ENCODE measurements around the gene ACP7. TPM values are rescaled to one million over a fixed set of nuclear protein-coding genes. Genes with fewer than 3 reads are reported as not detected.

Gene ACP7
- polyA plus RNA-seq, 2 of the 4 experiments (the other 2 are of a cell fraction), result 0.06 to 0.25 TPM

DNA sequence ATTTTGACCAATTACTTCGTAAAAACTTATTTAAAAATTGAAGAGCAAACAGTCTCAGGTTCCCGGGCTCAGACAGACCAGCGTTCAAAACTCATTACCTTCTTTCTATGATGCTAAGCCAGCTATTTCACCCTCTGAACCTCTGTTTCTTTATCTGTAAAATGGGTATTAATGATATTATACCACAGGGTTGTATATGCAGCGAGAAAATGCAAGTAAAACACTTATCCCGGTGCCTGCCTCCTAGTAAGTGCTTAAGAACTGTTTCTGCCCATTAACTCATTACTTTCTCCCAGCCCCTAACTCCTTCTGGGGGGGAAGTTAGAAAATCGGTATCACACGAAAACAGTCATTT is 41.0 kb downstream of the ACP7 start:
- Histone ChIP-seq H3K4me2 (peak overlapping the region; percentile 53), H3K9me3 (no peaks in the 10 kb centered on the region), H3K4me3 (peak overlapping the region; percentile 84), H3K27ac (peak overlapping the region; percentile 58 to 92), H3K4me1 (peaks cover 57% of the 10 kb centered on the region)
- WGBS (ENCODE audit: missing lambda C conversion rate), result 38% methylated on average over 7 of the region's 7 CpGs
- FAIRE-seq, result no peak
- CTCF ChIA-PET, result interaction anchor here (1.1 to 13.1 kb wide), 7 partner anchors 14 to 204 kb away, joined by 3 to 224 read pairs (median 4); partner anchors contain the start of genes MRPS12 and SARS2
- TF ChIP-seq KDM1A (IDR thresholded peaks at IDR 0.05; ENCODE audit: low read depth), result peak; percentile 100
- TF ChIP-seq MYC (IDR thresholded peaks at IDR 0.05; ENCODE audit: borderline replicate concordance, low read length), result peak; percentile 32; the same call in 1 of the 2 replicates
- TF ChIP-seq, protein P1, sequence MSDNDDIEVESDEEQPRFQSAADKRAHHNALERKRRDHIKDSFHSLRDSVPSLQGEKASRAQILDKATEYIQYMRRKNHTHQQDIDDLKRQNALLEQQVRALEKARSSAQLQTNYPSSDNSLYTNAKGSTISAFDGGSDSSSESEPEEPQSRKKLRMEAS (IDR thresholded peaks at IDR 0.05), result no peak; the same call in 1 of the 2 replicates
- peak; percentile 50; the same call in 1 of the 2 replicates for TF ChIP-seq FOSB (CRISPR knock-in tag; IDR thresholded peaks at IDR 0.05)
- no peak for TF ChIP-seq SREBF2 (IDR thresholded peaks at IDR 0.05)
- TF ChIP-seq RCOR1 (IDR thresholded peaks at IDR 0.05; ENCODE audit: low read depth, low read length), result peak; percentile 99
- TF ChIP-seq FOXS1 (CRISPR knock-in tag; IDR thresholded peaks at IDR 0.05), result 0 out of 2 replicates have a peak, but pooled peaks have one; percentile 5
- no peak for TF ChIP-seq HEYL (CRISPR knock-in tag; IDR thresholded peaks at IDR 0.05)
- TF ChIP-seq CHD4 (IDR thresholded peaks at IDR 0.05; ENCODE audit: borderline replicate concordance), result peak; percentile 99; the same call in 1 of the 2 replicates
- peak; percentile 63; the same call in 1 of the 2 replicates for TF ChIP-seq HOXA7 (CRISPR knock-in tag; IDR thresholded peaks at IDR 0.05)
- TF ChIP-seq HDAC2 (IDR thresholded peaks at IDR 0.05), result peak; percentile 100
- DNase-seq (ENCODE audit: low read depth in 1 of 2, low spot score in 1 of 2), result no peak
- no peak for ATAC-seq
- POLR2A ChIA-PET, result interaction anchor here (1.0 to 2.4 kb wide), 3 partner anchors 10 to 311 kb away, joined by 5 to 8 read pairs (median 7); partner anchors contain the start of gene RPS16

DNA sequence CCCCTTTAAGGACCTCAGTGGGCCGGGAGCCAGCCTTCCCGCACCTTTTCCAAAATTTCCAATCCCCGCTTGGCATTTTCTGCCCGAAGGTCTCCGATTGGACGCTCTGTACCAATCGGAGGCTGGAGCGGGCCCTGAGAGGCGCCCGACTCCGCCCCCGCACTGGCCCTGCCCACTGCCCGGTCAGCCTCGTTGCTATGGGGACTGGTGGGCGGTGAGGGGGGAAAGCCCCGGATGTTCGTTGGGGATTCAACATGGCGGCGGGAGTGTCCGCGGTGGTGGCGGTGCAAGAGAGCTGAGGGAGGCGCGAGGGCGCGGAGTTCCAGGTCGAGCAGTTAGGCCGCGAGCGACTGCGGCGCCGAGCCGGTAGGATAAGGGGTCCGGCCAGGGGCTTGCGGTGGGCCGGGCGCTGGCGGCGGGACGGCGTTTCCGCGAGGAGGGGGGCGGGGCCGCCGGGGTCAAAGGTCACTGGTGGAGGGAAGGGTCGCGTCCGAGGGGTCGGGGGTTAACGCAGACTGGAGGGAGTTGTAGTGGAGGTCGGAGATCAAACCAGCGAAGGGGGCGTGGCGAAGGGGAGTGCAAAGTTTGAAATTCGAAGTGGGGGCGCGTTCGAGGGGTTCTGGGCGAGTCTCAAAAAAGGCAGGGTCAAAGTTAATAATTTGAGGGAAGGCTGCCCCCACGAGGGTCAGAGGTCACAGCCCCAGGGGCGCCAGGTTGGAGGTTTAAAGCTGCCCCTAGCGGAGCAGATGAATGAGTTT is 41.6 kb downstream of the ACP7 start, which contains the start of gene PAK4:
TSS of gene PAK4 (plus strand) at position 233 of the 758 bp plus-strand sequence. CDS start 43,768 bp downstream, outside the sequence.
- DNase-seq (ENCODE audit: low read depth in 1 of 2, low spot score in 1 of 2) (peak; percentile 99 to 100), FAIRE-seq (peak; percentile 97), ATAC-seq (peak; percentile 81 to 89)
- H3K4me3 ChIP-seq, result peak within 1 kb of the TSS; percentile 84
- H3K4me1 ChIP-seq, result peaks cover 61% of the 10 kb centered on the region
- CTCF ChIA-PET, result interaction anchor here (0.6 to 13.1 kb wide), 10 partner anchors 13 to 1000 kb away, joined by 3 to 224 read pairs (median 4); partner anchors contain the start of genes MRPS12 and SARS2
- peak within 1 kb of the TSS; percentile 92 to 94 for H3K27ac ChIP-seq
- WGBS (ENCODE audit: missing lambda C conversion rate), result under 1% methylated on average over 43 of the region's 64 CpGs
- no peaks in the 10 kb centered on the region for H3K9me3 ChIP-seq
- POLR2A ChIA-PET, result interaction anchor here (1.0 to 2.4 kb wide), 3 partner anchors 11 to 310 kb away, joined by 5 to 8 read pairs (median 7); partner anchors contain the start of gene RPS16
- H3K4me2 ChIP-seq, result peak within 1 kb of the TSS; percentile 77
- TF ChIP-seq, protein P2, sequence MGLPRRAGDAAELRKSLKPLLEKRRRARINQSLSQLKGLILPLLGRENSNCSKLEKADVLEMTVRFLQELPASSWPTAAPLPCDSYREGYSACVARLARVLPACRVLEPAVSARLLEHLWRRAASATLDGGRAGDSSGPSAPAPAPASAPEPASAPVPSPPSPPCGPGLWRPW (IDR thresholded peaks at IDR 0.05), result no peak
- TF ChIP-seq RARB (CRISPR knock-in tag; IDR thresholded peaks at IDR 0.05) (peak; percentile 65; the same call in 1 of the 2 replicates), HOXB5 (CRISPR knock-in tag; IDR thresholded peaks at IDR 0.05) (no peak; the same call in none of the 2 replicates), HOXA7 (CRISPR knock-in tag; IDR thresholded peaks at IDR 0.05) (peak; percentile 63; the same call in 1 of the 2 replicates), RAD21 (conservative IDR thresholded peaks at IDR 0.05 in 1 of 2, IDR thresholded peaks at IDR 0.05 in 1 of 2) (peak in 1 of 2 experiments; percentile 23; a peak in 1 of 5 replicates), EHF (CRISPR knock-in tag; IDR thresholded peaks at IDR 0.05) (peak; percentile 54; the same call in 1 of the 2 replicates), TFCP2L1 (CRISPR knock-in tag; IDR thresholded peaks at IDR 0.05) (peak; percentile 87; the same call in 1 of the 2 replicates), KDM5A (IDR thresholded peaks at IDR 0.05) (peak; percentile 66), ZFP36 (IDR thresholded peaks at IDR 0.05; ENCODE audit: borderline replicate concordance, partially characterized antibody) (no peak), CBX2 (IDR thresholded peaks at IDR 0.05; ENCODE audit: borderline replicate concordance, low read depth) (no peak), CHD4 (IDR thresholded peaks at IDR 0.05; ENCODE audit: borderline replicate concordance) (no peak), KDM1A (IDR thresholded peaks at IDR 0.05; ENCODE audit: low read depth) (no peak), FOXS1 (CRISPR knock-in tag; IDR thresholded peaks at IDR 0.05) (0 out of 2 replicates have a peak, but pooled peaks have one; percentile 54), PHF8 (IDR thresholded peaks at IDR 0.05; ENCODE audit: borderline replicate concordance, low read depth) (peak; percentile 85; the same call in 1 of the 2 replicates), FOSB (CRISPR knock-in tag; IDR thresholded peaks at IDR 0.05) (no peak), MAZ (IDR thresholded peaks at IDR 0.05; ENCODE audit: borderline replicate concordance, low read depth, low read length) (no peak), POLR2A (IDR thresholded peaks at IDR 0.05; ENCODE audit: low read length) (peak; percentile 95), FOSL2 (IDR thresholded peaks at IDR 0.05) (no peak), FOSL2 (CRISPR knock-in tag; IDR thresholded peaks at IDR 0.05) (no peak; the same call in 1 of the 2 replicates), ZNF302 (CRISPR knock-in tag; IDR thresholded peaks at IDR 0.05) (no peak), SREBF2 (IDR thresholded peaks at IDR 0.05) (no peak), ZC3H11A (IDR thresholded peaks at IDR 0.05) (no peak), RFX5 (IDR thresholded peaks at IDR 0.05) (peak; percentile 84), JUN (IDR thresholded peaks at IDR 0.05) (peak; percentile 83 to 97)
- TF ChIP-seq, protein P3, sequence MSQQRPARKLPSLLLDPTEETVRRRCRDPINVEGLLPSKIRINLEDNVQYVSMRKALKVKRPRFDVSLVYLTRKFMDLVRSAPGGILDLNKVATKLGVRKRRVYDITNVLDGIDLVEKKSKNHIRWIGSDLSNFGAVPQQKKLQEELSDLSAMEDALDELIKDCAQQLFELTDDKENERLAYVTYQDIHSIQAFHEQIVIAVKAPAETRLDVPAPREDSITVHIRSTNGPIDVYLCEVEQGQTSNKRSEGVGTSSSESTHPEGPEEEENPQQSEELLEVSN (IDR thresholded peaks at IDR 0.05; ENCODE audit: borderline replicate concordance, low read depth), result peak; percentile 68; the same call in 1 of the 2 replicates
- TF ChIP-seq, protein P4, sequence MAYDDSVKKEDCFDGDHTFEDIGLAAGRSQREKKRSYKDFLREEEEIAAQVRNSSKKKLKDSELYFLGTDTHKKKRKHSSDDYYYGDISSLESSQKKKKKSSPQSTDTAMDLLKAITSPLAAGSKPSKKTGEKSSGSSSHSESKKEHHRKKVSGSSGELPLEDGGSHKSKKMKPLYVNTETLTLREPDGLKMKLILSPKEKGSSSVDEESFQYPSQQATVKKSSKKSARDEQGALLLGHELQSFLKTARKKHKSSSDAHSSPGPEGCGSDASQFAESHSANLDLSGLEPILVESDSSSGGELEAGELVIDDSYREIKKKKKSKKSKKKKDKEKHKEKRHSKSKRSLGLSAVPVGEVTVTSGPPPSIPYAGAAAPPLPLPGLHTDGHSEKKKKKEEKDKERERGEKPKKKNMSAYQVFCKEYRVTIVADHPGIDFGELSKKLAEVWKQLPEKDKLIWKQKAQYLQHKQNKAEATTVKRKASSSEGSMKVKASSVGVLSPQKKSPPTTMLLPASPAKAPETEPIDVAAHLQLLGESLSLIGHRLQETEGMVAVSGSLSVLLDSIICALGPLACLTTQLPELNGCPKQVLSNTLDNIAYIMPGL (CRISPR knock-in tag; IDR thresholded peaks at IDR 0.05; ENCODE audit: borderline replicate concordance), result peak; percentile 64; the same call in 1 of the 2 replicates
- TF ChIP-seq, protein P5, sequence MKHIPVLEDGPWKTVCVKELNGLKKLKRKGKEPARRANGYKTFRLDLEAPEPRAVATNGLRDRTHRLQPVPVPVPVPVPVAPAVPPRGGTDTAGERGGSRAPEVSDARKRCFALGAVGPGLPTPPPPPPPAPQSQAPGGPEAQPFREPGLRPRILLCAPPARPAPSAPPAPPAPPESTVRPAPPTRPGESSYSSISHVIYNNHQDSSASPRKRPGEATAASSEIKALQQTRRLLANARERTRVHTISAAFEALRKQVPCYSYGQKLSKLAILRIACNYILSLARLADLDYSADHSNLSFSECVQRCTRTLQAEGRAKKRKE (CRISPR knock-in tag; IDR thresholded peaks at IDR 0.05; ENCODE audit: low read depth), result peak; percentile 68; the same call in 1 of the 2 replicates

Data from A549 (cell line).